Right cardiac atrium (tissue), 5 donors: ENCODE measurements around the gene PRPH2. TPM values are rescaled to one million over a fixed set of nuclear protein-coding genes. Genes with fewer than 3 reads are reported as not detected.
A peak's percentile ranks its signal among the peaks of the same experiment; 100 is the strongest.

Experiments
- ATAC-seq, 2 donors: fragments of 200-7000 bp; cut with Tn5 transposase; one replicate each; pipeline versions ENCODE4 v1.8.0 to v1.9.1; 2020; ENCODE audit warnings: moderate library complexity in 2 of 2, mild to moderate bottlenecking in 1 of 2
- DNase-seq, 3 donors: peaks; one replicate each; pipeline ENCODE4 v3.0.0-alpha.2; 2020
- H3K27ac ChIP-seq: one replicate; pipeline ENCODE4 v1.5.1; 2013; ENCODE audit warnings: mild to moderate bottlenecking, low read length, control low read depth, moderate library complexity
- H3K27me3 ChIP-seq: one replicate; pipeline ENCODE4 v1.6.1; 2013; ENCODE audit not compliant: control insufficient read depth, insufficient read depth
- H3K4me1 ChIP-seq: one replicate; pipeline ENCODE4 v1.6.1; 2013; ENCODE audit warnings: low read length; ENCODE audit not compliant: control insufficient read depth, insufficient read depth
- H3K4me3 ChIP-seq: one replicate; pipeline ENCODE4 v1.5.1; 2013; ENCODE audit warnings: low read length, control low read depth
- H3K9me3 ChIP-seq: one replicate; pipeline ENCODE4 v1.6.1; 2013; ENCODE audit warnings: low read length; ENCODE audit not compliant: control insufficient read depth
- WGBS: extraction: QIAGEN DNeasy Blood & Tissue Kit; methylation state at CpG from one replicate; pipeline ENCODE4 v1.1.7; 2013; 5-methylcytosine and 5-hydroxymethylcytosine counted together
- intact Hi-C, 4 donors: fragments of 100-400 bp; cut with DNase I; formaldehyde crosslinking; loops; one replicate each; pipeline versions ENCODE4 v1.11.0 to v1.14.0; 2022 to 2023
- polyA plus RNA-seq: library from polyadenylated mRNA; stranded (reverse); fragments of 200-250 nt; gene quantifications from one replicate; pipeline ENCODE4 v1.2.3, GENCODE V29; 2013
- total RNA-seq, 4 donors: library from RNA; stranded (reverse); fragmentation: NEBNext Ultra II Directional; extraction: Animal tissue kit (Norgen Biotek cat#: 25700); gene quantifications; one replicate each; pipeline ENCODE4 v1.2.1, GENCODE V29; 2021
- donor health status: healthy with polysubstance abuse.
- donor health status: DM: no; HTN: yes; CAD: no.
- donor health status: DM: no; HTN: no; CAD: no.
- donor health status: DM: no; HTN: yes; CAD: no; lungs with severe emphysema.
- donor health status: DM: yes; HTN: yes; CAD: no.

PRPH2 gene
- total and polyA plus RNA-seq, 5 donors: 0.45 to 2.5 (median 1.6) TPM

GRCh38 chr6:42756722-42757121 is 34.3 kb upstream of the PRPH2 start:
- ATAC-seq (no peak), DNase-seq (no peak)
- WGBS: 88% methylated on average over 7 of the region's 7 CpGs
- Histone ChIP-seq H3K4me1 (no peaks in the 10 kb centered on the region), H3K4me3 (no peak overlapping the region), H3K9me3 (no peaks in the 10 kb centered on the region), H3K27me3 (no peaks in the 10 kb centered on the region), H3K27ac (no peak overlapping the region)
- intact Hi-C loops: no loop called here

- WGBS: 94% methylated on average over 5 of the region's 5 CpGs
- no peaks in the 10 kb centered on the region for H3K27me3 ChIP-seq
- no peak overlapping the region for H3K27ac ChIP-seq
- no peaks in the 10 kb centered on the region for H3K4me1 ChIP-seq
- no peaks in the 10 kb centered on the region for H3K9me3 ChIP-seq
- H3K4me3 ChIP-seq: no peak overlapping the region
- no peak for ATAC-seq
- DNase-seq: no peak
- intact Hi-C loops: no loop called here
These were observed 32.4 kb upstream of the PRPH2 start for GRCh38 chr6:42754759-42755158.

- intact Hi-C loops: no loop called here
- WGBS: 72% methylated on average over 3 of the region's 3 CpGs
- H3K27ac ChIP-seq: no peak overlapping the region
These were observed 28.7 kb upstream of the PRPH2 start for GRCh38 chr6:42751055-42751454.

GRCh38 chr6:42748203-42748898 is 26.0 kb upstream of the PRPH2 start:
- DNase-seq (no peak), ATAC-seq (no peak)
- intact Hi-C loops: loop anchor here in 2 of 4 donors (5.0 kb wide), 1 partner anchor 34 kb away; the partner anchor contains the start of gene BICRAL (in 2 of the 2)
- H3K4me3 ChIP-seq: peak overlapping the region; percentile 78
- H3K27ac ChIP-seq: peak overlapping the region; percentile 13
- no peaks in the 10 kb centered on the region for H3K27me3 ChIP-seq
- H3K4me1 ChIP-seq: peaks cover 3% of the 10 kb centered on the region
- 50% methylated on average over 8 of the region's 8 CpGs for WGBS
- no peaks in the 10 kb centered on the region for H3K9me3 ChIP-seq

More at GRCh38 chr6:42751055-42751454, 28.7 kb upstream of the PRPH2 start:
- Histone ChIP-seq H3K27me3 (no peaks in the 10 kb centered on the region), H3K4me3 (no peak overlapping the region), H3K9me3 (no peaks in the 10 kb centered on the region), H3K4me1 (no peaks in the 10 kb centered on the region)
- no peak for ATAC-seq
- DNase-seq: no peak

GRCh38 chr6:42746463-42747391 is 24.3 kb upstream of the PRPH2 start:
- intact Hi-C loops: loop anchor here in 2 of 4 donors (5.0 kb wide), 1 partner anchor 36 kb away; the partner anchor contains the start of gene BICRAL (in 2 of the 2)
- under 1% methylated on average over 55 of the region's 55 CpGs for WGBS
- H3K4me3 ChIP-seq: peak overlapping the region; percentile 78
- H3K4me1 ChIP-seq: peaks cover 3% of the 10 kb centered on the region
- H3K9me3 ChIP-seq: no peaks in the 10 kb centered on the region
- H3K27me3 ChIP-seq: no peaks in the 10 kb centered on the region
- peak overlapping the region; percentile 93 for H3K27ac ChIP-seq
- ATAC-seq (peak; percentile 89 to 90), DNase-seq (peak; percentile 86 to 94 (median 93))

GRCh38 chr6:42745640-42746462 is 23.5 kb upstream of the PRPH2 start, which contains the start of gene TBCC:
Gene TBCC (minus strand): TSS chr6:42746103. CDS start chr6:42746073, 30 bp downstream.
- peaks cover 3% of the 10 kb centered on the region for H3K4me1 ChIP-seq
- under 1% methylated on average over 57 of the region's 57 CpGs for WGBS
- peak; percentile 93 to 97 (median 97) for DNase-seq
- intact Hi-C loops: loop anchor here in 2 of 4 donors (5.0 kb wide), 1 partner anchor 36 kb away; the partner anchor contains the start of gene BICRAL (in 2 of the 2)
- no peaks in the 10 kb centered on the region for H3K9me3 ChIP-seq
- no peaks in the 10 kb centered on the region for H3K27me3 ChIP-seq
- H3K27ac ChIP-seq: peak within 1 kb of the TSS; percentile 93
- peak within 1 kb of the TSS; percentile 78 for H3K4me3 ChIP-seq
- peak; percentile 93 to 95 for ATAC-seq

GRCh38 chr6:42745083-42745639 is 22.8 kb upstream of the PRPH2 start:
- WGBS: 1% methylated on average over 29 of the region's 29 CpGs
- ATAC-seq (no peak), DNase-seq (peak in 2 of 3 donors; percentile 21 to 67)
- intact Hi-C loops: loop anchor here in 2 of 4 donors (5.0 kb wide), 1 partner anchor 37 kb away; the partner anchor contains the start of gene BICRAL (in 2 of the 2)
- Histone ChIP-seq H3K27me3 (no peaks in the 10 kb centered on the region), H3K4me3 (peak overlapping the region; percentile 69), H3K27ac (peak overlapping the region; percentile 80), H3K4me1 (peaks cover 3% of the 10 kb centered on the region), H3K9me3 (no peaks in the 10 kb centered on the region)

GRCh38 chr6:42744351-42744893 is 22.0 kb upstream of the PRPH2 start:
- H3K27me3 ChIP-seq: no peaks in the 10 kb centered on the region
- ATAC-seq (no peak), DNase-seq (no peak)
- 51% methylated on average over 21 of the region's 21 CpGs for WGBS
- no peak overlapping the region for H3K27ac ChIP-seq
- peak overlapping the region; percentile 69 for H3K4me3 ChIP-seq
- peaks cover 3% of the 10 kb centered on the region for H3K4me1 ChIP-seq
- no peaks in the 10 kb centered on the region for H3K9me3 ChIP-seq
- intact Hi-C loops: no loop called here

GRCh38 chr6:42742116-42742894 is 19.9 kb upstream of the PRPH2 start:
- H3K27me3 ChIP-seq: no peaks in the 10 kb centered on the region
- peaks cover 3% of the 10 kb centered on the region for H3K4me1 ChIP-seq
- H3K27ac ChIP-seq: no peak overlapping the region
- H3K4me3 ChIP-seq: no peak overlapping the region
- ATAC-seq (no peak), DNase-seq (no peak)
- no peaks in the 10 kb centered on the region for H3K9me3 ChIP-seq
- 80% methylated on average over 5 of the region's 5 CpGs for WGBS
- intact Hi-C loops: no loop called here
